ENCODE results near the gene TMUB2. TPM values are rescaled to one million over a fixed set of nuclear protein-coding genes. Genes with fewer than 3 reads are reported as not detected.
"Not testable (repeated sequence)": the region's sequence is repeated elsewhere in the genome, so short reads cannot be mapped to it uniquely, and the experiment has no call there.

The TMUB2 gene
- total RNA-seq, 1 donor from 2014 or later = 41.9 TPM

- Histone ChIP-seq H3K36me3 (no peaks in the 10 kb centered on the region), H3K27me3 (ENCODE audit: low read depth) (no peaks in the 10 kb centered on the region), H3K27ac (no peak overlapping the region), H3K9me3 (no peaks in the 10 kb centered on the region), H3K4me3 (no peak overlapping the region), H3K4me1 (no peaks in the 10 kb centered on the region)
- no peak for ATAC-seq
- intact Hi-C loops (cut with DNase I) = no loop called here
- no peak for TF ChIP-seq CTCF (IDR thresholded peaks at IDR 0.05)
- no peak for DNase-seq
Observed at GRCh38 chr17:44147812-44148211, 39.0 kb upstream of the TMUB2 start.

DNA sequence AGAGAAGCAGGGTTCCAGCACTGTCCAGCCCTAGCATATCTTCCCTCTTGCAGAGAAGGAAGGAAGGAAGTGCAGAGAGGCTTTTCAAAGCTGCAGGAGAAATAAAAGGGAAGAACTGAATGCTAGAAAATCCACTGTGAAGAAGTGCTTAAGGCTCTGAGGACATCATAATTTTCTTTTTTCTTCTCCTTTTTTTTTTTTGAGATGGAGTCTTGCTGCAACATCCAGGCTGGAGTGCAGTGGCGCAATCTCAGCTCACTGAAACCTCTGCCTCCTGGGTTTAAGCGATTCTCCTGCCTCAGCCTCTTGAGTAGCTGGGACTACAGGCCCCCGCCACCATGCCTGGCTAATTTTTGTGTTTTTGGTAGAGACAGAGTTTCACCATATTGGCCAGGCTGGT is 37.7 kb upstream of the TMUB2 start:
- DNase-seq; H3K27ac ChIP-seq; H3K27me3 ChIP-seq (ENCODE audit: low read depth); H3K4me1 ChIP-seq; ATAC-seq; H3K36me3 ChIP-seq; H3K9me3 ChIP-seq; intact Hi-C loops (cut with DNase I); H3K4me3 ChIP-seq: not testable (repeated sequence)

DNA sequence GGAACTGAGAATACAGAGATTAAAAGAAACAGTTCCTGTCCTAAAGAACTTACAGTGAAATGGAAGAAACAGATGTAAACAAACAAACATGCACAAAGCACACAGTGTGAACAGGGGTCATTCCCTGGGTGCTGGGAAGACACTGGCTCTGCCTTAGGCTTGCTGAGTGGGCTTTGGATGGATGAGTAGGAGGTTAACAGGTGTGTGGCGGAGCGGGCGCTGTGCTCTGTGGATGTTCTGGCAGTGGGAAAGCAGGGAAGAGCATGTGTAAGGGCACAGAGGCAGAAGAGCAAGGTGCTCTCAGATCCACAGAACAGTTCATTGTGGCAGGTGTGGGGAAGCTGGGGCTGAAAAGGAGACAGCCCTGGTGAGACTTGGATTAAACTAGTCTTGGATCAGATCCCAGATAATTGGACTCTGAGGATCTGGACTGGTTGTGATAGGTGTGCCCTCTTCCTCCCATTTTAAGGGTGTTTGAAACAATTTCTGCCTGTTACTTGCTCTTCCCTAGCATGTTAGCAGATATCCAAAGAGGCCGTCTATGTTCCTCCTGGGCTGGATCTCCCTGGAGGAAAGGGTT is 36.9 kb upstream of the TMUB2 start:
- ATAC-seq (no peak), DNase-seq (no peak)
- no peak overlapping the region for H3K4me3 ChIP-seq
- intact Hi-C loops (cut with DNase I) = no loop called here
- no peak overlapping the region for H3K27ac ChIP-seq
- H3K36me3 ChIP-seq = no peaks in the 10 kb centered on the region
- no peaks in the 10 kb centered on the region for H3K27me3 ChIP-seq (ENCODE audit: low read depth)
- H3K4me1 ChIP-seq = no peaks in the 10 kb centered on the region
- no peaks in the 10 kb centered on the region for H3K9me3 ChIP-seq
- no peak for TF ChIP-seq CTCF (IDR thresholded peaks at IDR 0.05)

- no peaks in the 10 kb centered on the region for H3K4me1 ChIP-seq
- no peak for TF ChIP-seq CTCF (IDR thresholded peaks at IDR 0.05)
- no peaks in the 10 kb centered on the region for H3K36me3 ChIP-seq
- H3K27me3 ChIP-seq (ENCODE audit: low read depth) = no peaks in the 10 kb centered on the region
- ATAC-seq (no peak), DNase-seq (no peak)
- no peak overlapping the region for H3K27ac ChIP-seq
- H3K9me3 ChIP-seq = no peaks in the 10 kb centered on the region
- intact Hi-C loops (cut with DNase I) = no loop called here
- no peak overlapping the region for H3K4me3 ChIP-seq
Observed at GRCh38 chr17:44152875-44153274, 33.9 kb upstream of the TMUB2 start.

DNA sequence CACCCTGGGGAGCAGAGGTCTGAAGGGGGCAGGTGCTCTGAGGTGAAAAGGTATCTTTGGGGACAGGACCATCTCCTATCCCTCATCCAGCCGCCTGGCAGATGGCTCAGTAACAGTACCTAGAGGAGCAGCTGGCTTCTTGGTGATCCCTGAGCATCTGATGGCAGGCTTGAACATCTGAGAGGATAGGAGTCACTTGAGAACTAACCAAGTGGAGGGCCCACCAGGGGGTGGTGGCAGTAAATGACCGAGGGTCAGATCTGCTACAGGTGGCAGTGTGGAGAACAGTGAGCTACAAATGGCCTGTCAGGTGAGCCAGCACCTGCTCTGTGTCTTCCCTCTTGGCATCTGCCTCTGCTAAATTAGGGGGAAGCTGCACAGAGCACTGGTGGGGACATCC is 31.3 kb upstream of the TMUB2 start:
- H3K9me3 ChIP-seq = no peaks in the 10 kb centered on the region
- TF ChIP-seq CTCF (IDR thresholded peaks at IDR 0.05) = no peak
- H3K27ac ChIP-seq = no peak overlapping the region
- no peak overlapping the region for H3K4me3 ChIP-seq
- ATAC-seq (no peak), DNase-seq (no peak)
- H3K4me1 ChIP-seq = no peaks in the 10 kb centered on the region
- intact Hi-C loops (cut with DNase I) = no loop called here
- no peaks in the 10 kb centered on the region for H3K27me3 ChIP-seq (ENCODE audit: low read depth)
- no peaks in the 10 kb centered on the region for H3K36me3 ChIP-seq

DNA sequence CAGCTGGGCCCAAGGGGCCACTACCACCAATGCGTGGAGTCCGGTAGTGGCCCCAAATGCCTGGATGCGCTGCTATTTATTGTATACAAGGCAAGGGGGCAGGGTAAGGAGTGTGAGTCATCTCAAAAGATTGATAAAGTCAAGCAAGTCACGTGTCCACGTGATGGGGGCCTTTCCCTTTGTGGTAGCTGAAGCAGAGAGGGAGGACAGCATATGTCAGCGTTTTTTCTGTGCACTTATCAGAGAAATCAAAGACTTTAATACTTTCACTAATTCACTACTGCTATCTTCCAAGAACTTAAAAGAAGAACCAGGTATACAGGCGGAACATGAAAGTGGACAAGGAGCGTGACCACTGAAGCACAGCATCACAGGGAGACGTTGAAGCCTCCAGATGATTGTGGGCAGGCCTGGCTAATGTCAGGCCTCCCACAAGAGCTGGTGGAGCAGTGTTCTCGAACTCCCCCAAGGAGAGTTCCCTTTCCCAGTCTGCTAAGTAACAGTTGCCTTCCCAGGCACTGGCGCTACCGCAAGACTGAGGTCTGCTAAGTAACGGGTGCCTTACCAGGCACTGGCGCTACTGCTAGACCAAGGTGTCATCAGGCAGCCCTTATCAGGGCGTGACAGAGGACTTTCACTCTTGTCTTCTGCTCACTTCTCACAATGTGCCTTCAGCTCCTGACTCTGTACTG is 27.1 kb upstream of the TMUB2 start:
- intact Hi-C loops (cut with DNase I) = no loop called here
- no peak for TF ChIP-seq CTCF (IDR thresholded peaks at IDR 0.05)
- no peaks in the 10 kb centered on the region for H3K4me1 ChIP-seq
- H3K27me3 ChIP-seq (ENCODE audit: low read depth) = no peaks in the 10 kb centered on the region
- no peak overlapping the region for H3K4me3 ChIP-seq
- no peak for DNase-seq
- no peak overlapping the region for H3K27ac ChIP-seq
- no peaks in the 10 kb centered on the region for H3K36me3 ChIP-seq
- H3K9me3 ChIP-seq = no peaks in the 10 kb centered on the region
- no peak for ATAC-seq

Data from lower lobe of right lung (tissue), 2 donors.